Measurements from ENCODE around the gene EIPR1.

The EIPR1 gene

DNA sequence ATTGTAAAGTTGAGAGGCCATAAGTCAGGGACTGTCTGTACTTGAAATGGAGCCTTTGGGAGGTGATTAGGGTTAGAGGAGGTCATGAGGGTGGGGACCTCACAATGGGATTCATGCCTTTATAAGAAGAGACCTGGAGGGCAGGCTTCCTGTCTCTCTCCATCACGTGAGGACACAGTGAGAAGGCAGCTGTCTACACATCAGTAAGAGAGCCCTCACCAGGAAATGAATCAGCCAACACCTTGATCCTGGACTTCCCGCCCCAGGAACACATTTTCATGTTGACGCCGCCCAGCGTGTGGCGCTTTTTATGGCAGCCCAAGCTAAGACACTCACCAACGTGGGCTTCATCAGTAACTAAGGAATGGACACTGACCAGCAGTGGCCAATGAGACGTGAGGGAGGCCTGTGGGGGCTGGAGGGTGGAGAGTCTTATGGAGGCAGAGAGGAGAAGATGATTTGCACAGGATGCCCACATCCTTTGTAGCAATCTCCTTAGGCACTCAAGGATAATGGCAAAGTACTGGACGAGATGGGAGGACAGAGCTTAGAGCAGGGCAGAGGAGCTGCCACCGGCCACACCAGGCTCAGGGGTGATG lies 162.7 kb downstream of the EIPR1 start:
- DNase-seq (ENCODE audit: low read depth): no peak
- TF ChIP-seq, protein P1, sequence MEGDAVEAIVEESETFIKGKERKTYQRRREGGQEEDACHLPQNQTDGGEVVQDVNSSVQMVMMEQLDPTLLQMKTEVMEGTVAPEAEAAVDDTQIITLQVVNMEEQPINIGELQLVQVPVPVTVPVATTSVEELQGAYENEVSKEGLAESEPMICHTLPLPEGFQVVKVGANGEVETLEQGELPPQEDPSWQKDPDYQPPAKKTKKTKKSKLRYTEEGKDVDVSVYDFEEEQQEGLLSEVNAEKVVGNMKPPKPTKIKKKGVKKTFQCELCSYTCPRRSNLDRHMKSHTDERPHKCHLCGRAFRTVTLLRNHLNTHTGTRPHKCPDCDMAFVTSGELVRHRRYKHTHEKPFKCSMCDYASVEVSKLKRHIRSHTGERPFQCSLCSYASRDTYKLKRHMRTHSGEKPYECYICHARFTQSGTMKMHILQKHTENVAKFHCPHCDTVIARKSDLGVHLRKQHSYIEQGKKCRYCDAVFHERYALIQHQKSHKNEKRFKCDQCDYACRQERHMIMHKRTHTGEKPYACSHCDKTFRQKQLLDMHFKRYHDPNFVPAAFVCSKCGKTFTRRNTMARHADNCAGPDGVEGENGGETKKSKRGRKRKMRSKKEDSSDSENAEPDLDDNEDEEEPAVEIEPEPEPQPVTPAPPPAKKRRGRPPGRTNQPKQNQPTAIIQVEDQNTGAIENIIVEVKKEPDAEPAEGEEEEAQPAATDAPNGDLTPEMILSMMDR (IDR thresholded peaks at IDR 0.05; ENCODE audit: insufficient read depth, low read depth, low read length, missing control alignments): no peak
- H3K4me3 ChIP-seq (ENCODE audit: low read length): no peak overlapping the region

DNA sequence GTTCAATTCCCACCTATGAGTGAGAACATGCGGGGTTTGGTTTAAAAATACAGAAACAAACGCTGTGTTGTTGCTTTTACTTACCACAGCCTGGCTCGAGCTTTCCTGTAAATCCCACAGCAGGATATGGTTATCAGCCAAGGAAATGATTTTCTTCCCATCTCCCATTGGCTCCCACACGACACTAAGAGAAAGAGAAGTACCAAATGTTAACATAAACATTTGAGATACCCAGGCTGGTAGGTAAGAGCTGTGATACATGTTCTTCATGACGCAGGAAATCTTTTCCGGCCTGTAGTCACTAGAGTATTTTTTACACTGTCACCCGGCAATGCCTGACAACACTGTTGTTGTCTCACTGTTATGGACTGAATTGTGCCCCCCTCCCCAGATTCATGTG lies 163.6 kb downstream of the EIPR1 start:
- no peak for DNase-seq (ENCODE audit: low read depth)
- H3K4me3 ChIP-seq (ENCODE audit: low read length): no peak overlapping the region
- TF ChIP-seq, protein P1 (IDR thresholded peaks at IDR 0.05; ENCODE audit: insufficient read depth, low read depth, low read length, missing control alignments): no peak

DNA sequence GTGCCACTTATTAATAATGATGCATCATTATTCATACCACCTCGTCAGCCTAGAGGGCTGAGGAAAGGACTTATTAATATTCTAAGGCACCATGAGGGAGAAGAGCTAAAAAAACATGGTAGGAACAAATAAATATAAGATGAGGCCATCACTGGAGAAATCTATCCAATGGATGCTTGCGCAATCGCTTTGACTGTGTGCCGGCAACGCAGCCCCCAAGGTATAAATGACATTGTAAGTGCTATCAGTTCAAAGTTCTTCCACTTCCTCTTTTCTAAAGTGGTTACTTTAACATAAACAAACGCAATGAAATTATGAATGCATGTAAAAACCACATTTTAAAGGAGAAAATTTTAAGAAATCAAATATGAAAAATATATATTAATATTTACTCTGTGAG lies 164.6 kb downstream of the EIPR1 start:
- H3K4me3 ChIP-seq (ENCODE audit: low read length): no peak overlapping the region
- TF ChIP-seq, protein P1 (IDR thresholded peaks at IDR 0.05; ENCODE audit: insufficient read depth, low read depth, low read length, missing control alignments): no peak
- DNase-seq (ENCODE audit: low read depth): no peak

DNA sequence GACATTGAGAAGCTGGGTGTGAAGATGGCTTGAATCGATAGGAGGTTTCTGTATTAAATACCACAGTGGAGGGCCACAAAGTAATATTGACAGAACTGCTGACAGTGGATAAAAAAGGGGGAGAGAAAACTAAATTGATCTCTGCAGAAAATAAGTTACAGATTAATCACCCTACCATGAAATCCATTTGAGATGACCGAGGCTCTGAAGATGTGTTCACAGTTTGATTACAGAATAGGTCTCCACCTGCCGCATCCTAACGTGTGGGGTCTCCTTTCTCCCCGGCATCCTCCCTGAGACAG lies 165.6 kb downstream of the EIPR1 start:
- DNase-seq (ENCODE audit: low read depth): no peak
- no peak overlapping the region for H3K4me3 ChIP-seq (ENCODE audit: low read length)
- TF ChIP-seq, protein P1 (IDR thresholded peaks at IDR 0.05; ENCODE audit: insufficient read depth, low read depth, low read length, missing control alignments): no peak

DNA sequence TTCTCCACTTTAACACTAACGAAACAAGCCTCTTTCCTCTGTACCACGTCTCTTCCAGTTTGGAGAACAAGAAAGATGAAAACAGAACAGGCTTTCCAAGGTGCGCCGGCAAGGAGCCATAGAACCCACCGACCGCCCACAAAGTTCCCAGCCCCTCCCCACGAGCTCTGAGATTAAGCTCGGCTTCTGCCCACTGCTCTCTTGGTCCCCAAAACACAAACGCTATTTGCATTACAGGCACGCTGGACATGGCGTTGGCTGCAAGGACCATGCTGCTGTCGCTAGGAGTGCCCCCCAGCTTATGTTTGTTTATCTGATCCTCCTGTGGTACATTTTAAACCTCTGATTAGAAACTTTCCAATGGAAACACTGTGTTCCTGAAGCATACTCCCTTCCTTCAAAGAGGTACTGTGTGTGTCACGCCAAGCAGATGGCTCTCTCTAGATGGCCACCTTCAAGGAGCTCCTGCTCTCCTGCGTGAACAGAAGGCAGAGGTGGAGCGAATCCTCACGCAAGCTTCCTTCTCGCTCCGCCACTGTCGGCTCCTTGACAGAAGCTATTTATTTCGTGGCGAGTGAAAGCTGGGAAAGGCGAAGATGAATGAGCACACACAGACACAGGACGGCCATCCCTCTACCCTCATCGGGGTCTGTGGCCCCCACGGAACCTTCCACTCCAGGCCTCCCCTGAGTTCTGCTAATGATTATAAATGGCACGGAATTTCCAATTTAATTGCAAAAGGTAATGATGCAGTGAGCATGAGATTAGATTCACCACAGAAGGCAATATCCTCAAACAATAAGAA lies 166.2 kb downstream of the EIPR1 start:
- DNase-seq (ENCODE audit: low read depth): no peak
- TF ChIP-seq, protein P1 (IDR thresholded peaks at IDR 0.05; ENCODE audit: insufficient read depth, low read depth, low read length, missing control alignments): no peak
- no peak overlapping the region for H3K4me3 ChIP-seq (ENCODE audit: low read length)

DNA sequence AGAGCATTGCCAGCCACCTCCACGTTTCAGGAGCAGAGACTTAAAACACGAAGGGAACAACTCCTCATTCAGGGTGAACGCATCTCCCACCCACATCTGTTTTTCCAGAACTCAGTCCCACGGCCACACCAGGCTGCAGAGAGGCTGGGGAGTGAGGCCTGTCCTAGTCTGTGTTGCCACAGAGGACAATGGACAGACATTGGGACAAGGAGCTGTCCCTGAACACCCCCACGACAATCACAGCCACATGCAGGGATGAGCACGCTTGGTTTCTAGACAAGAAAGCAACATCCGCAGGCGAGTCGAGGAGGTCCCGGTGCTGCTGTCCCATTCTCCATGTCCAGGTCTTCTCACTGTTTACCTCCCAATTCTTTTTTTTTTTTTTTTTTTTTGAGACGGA lies 167.4 kb downstream of the EIPR1 start:
- H3K4me3 ChIP-seq (ENCODE audit: low read length): no peak overlapping the region
- DNase-seq (ENCODE audit: low read depth): no peak
- TF ChIP-seq, protein P1 (IDR thresholded peaks at IDR 0.05; ENCODE audit: insufficient read depth, low read depth, low read length, missing control alignments): no peak

DNA sequence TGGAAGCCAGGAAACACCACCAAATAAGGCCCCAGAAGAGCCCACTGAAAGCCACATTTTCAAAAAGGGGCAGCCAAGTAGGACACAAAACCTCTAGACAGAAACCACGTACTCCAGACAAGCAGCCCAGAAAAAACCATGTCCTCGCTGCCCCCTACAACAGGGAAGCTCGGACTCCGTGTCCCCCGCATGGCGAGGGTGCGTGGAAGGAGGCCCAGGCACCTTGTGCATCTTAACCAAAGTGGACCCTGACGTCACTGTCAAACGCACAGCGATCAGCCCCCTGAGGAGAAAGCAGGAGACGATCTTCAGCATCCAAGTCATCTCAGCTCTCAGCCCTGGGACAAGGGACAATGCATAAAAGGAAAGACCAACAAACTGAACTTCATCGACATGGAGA lies 168.4 kb downstream of the EIPR1 start:
- TF ChIP-seq, protein P1 (IDR thresholded peaks at IDR 0.05; ENCODE audit: insufficient read depth, low read depth, low read length, missing control alignments): no peak
- DNase-seq (ENCODE audit: low read depth): no peak

More for the DNA sequence above, 168.4 kb downstream of the EIPR1 start:
- no peak overlapping the region for H3K4me3 ChIP-seq (ENCODE audit: low read length)

Measured in epithelial cell of esophagus (primary cell).